ENCODE data around the gene CLDN11. TPM values are rescaled to one million over a fixed set of nuclear protein-coding genes. Genes with fewer than 3 reads are reported as not detected.

Gene CLDN11
- total RNA-seq, 2 experiments from 2014 or later, result 0.32 to 0.34 TPM

DNA sequence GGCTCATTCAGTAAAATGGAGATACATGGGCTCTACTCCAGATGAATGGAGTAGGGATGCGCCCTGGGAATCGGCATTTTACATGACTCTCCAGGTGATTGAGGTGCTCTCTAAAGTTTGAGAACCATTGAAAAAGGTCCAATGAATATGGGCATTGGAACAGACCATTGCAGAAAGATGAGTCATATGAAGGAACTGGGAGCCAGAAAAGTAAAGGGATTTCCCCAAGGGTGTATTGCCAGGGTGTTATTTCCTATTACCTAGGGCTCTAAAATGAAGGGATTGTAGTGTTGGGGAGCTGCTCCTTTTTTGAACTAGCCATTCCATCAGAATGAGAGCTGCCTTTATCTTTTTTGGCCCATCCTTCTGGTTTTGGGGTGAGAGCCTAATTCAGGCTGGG is 21.7 kb downstream of the CLDN11 start:
- H3K36me3 ChIP-seq (ENCODE audit: insufficient read depth, low read length), result no peaks in the 10 kb centered on the region
- ChIA-PET CTCF (ENCODE audit: unreplicated experiment) (no interaction called here), POLR2A (no interaction called here)
- no peak overlapping the region for H3K4me3 ChIP-seq (ENCODE audit: low read depth, low read length, poor library complexity, severe bottlenecking)
- no peaks in the 10 kb centered on the region for H3K4me1 ChIP-seq (ENCODE audit: insufficient read depth, low read length, poor library complexity, severe bottlenecking)
- H3K4me2 ChIP-seq (ENCODE audit: low read length), result no peak overlapping the region
- H2AFZ ChIP-seq (ENCODE audit: low read length), result no peak overlapping the region
- H4K20me1 ChIP-seq (ENCODE audit: insufficient read depth, low read length), result no peaks in the 10 kb centered on the region
- BruUV-seq (replicated peaks), result no TSS peak
- DNase-seq (ENCODE audit: low spot score), result no peak
- H3K9me2 ChIP-seq (ENCODE audit: insufficient read depth, low read length), result no peaks in the 10 kb centered on the region
- H3K79me2 ChIP-seq (ENCODE audit: insufficient read depth, low read depth, low read length), result no peaks in the 10 kb centered on the region
- no peaks in the 10 kb centered on the region for H3K9me3 ChIP-seq (ENCODE audit: low read length)
- intact Hi-C loops (cut with micrococcal nuclease; ENCODE audit: unreplicated experiment), result no loop called here
- H3K27ac ChIP-seq (ENCODE audit: low read depth, low read length, poor library complexity, severe bottlenecking), result no peak overlapping the region
- no peak for TF ChIP-seq EZH2phosphoT487 (IDR thresholded peaks at IDR 0.05; ENCODE audit: borderline replicate concordance, low read depth, low read length)
- TF ChIP-seq, protein P1, sequence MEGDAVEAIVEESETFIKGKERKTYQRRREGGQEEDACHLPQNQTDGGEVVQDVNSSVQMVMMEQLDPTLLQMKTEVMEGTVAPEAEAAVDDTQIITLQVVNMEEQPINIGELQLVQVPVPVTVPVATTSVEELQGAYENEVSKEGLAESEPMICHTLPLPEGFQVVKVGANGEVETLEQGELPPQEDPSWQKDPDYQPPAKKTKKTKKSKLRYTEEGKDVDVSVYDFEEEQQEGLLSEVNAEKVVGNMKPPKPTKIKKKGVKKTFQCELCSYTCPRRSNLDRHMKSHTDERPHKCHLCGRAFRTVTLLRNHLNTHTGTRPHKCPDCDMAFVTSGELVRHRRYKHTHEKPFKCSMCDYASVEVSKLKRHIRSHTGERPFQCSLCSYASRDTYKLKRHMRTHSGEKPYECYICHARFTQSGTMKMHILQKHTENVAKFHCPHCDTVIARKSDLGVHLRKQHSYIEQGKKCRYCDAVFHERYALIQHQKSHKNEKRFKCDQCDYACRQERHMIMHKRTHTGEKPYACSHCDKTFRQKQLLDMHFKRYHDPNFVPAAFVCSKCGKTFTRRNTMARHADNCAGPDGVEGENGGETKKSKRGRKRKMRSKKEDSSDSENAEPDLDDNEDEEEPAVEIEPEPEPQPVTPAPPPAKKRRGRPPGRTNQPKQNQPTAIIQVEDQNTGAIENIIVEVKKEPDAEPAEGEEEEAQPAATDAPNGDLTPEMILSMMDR (conservative IDR thresholded peaks at IDR 0.05; ENCODE audit: low read length), result no peak

DNA sequence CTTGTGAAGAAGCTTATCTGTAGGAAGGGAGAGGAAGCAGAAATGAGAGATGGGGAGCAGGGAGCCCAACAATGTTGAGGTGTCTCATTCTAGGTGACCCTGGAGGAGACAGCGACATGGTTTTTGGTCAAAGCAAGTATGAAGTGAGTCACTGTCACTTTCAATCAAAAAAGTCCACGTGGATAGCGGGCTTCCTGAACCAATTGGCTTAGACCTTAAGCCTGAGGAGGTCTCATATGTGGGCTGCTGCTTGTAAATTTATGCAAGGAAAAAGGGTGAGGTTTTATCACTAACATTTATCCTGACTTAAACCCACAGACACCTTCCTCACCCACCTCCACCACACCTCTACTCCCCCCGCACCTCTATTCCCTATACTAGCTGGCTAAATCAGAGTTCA is 22.7 kb downstream of the CLDN11 start:
- no peaks in the 10 kb centered on the region for H4K20me1 ChIP-seq (ENCODE audit: insufficient read depth, low read length)
- H3K36me3 ChIP-seq (ENCODE audit: insufficient read depth, low read length), result no peaks in the 10 kb centered on the region
- H3K4me2 ChIP-seq (ENCODE audit: low read length), result no peak overlapping the region
- DNase-seq (ENCODE audit: low spot score), result no peak
- H3K79me2 ChIP-seq (ENCODE audit: insufficient read depth, low read depth, low read length), result no peaks in the 10 kb centered on the region
- H3K4me1 ChIP-seq (ENCODE audit: insufficient read depth, low read length, poor library complexity, severe bottlenecking), result no peaks in the 10 kb centered on the region
- no peak overlapping the region for H2AFZ ChIP-seq (ENCODE audit: low read length)
- ChIA-PET CTCF (ENCODE audit: unreplicated experiment) (no interaction called here), POLR2A (no interaction called here)
- intact Hi-C loops (cut with micrococcal nuclease; ENCODE audit: unreplicated experiment), result no loop called here
- BruUV-seq (replicated peaks), result no TSS peak
- no peak overlapping the region for H3K27ac ChIP-seq (ENCODE audit: low read depth, low read length, poor library complexity, severe bottlenecking)
- TF ChIP-seq, protein P1 (conservative IDR thresholded peaks at IDR 0.05; ENCODE audit: low read length), result no peak
- TF ChIP-seq EZH2phosphoT487 (IDR thresholded peaks at IDR 0.05; ENCODE audit: borderline replicate concordance, low read depth, low read length), result no peak
- no peaks in the 10 kb centered on the region for H3K9me2 ChIP-seq (ENCODE audit: insufficient read depth, low read length)
- no peak overlapping the region for H3K4me3 ChIP-seq (ENCODE audit: low read depth, low read length, poor library complexity, severe bottlenecking)
- H3K9me3 ChIP-seq (ENCODE audit: low read length), result no peaks in the 10 kb centered on the region

DNA sequence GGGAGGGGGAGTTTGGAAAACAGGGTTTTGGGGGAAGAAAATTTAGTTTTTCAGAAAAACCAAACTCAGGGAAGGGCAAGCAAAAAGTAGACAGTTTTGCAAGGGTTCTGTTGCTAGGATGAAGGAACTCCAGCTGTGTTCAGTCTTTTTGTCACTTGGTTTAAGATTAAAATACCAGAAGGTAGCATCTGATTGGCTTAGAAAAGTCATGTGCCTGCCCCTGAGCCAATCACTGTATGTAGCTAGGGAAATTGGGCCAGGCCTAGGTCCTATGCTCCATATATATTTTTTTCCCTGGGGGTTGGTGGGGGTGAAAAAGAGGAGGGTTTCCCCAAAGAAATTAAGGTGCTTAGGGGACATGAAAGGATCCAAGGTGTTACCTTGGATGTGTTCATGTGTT is 24.3 kb downstream of the CLDN11 start:
- H2AFZ ChIP-seq (ENCODE audit: low read length), result no peak overlapping the region
- no peak overlapping the region for H3K27ac ChIP-seq (ENCODE audit: low read depth, low read length, poor library complexity, severe bottlenecking)
- no peak overlapping the region for H3K4me2 ChIP-seq (ENCODE audit: low read length)
- no peaks in the 10 kb centered on the region for H3K36me3 ChIP-seq (ENCODE audit: insufficient read depth, low read length)
- no peak overlapping the region for H3K4me3 ChIP-seq (ENCODE audit: low read depth, low read length, poor library complexity, severe bottlenecking)
- H3K9me3 ChIP-seq (ENCODE audit: low read length), result no peaks in the 10 kb centered on the region
- POLR2A ChIA-PET, result interaction anchor here (0.5 to 0.8 kb wide), 4 partner anchors 36 to 129 kb away, joined by 3 to 7 read pairs (median 3); no protein-coding TSS in a partner anchor
- no peak for TF ChIP-seq EZH2phosphoT487 (IDR thresholded peaks at IDR 0.05; ENCODE audit: borderline replicate concordance, low read depth, low read length)
- TF ChIP-seq, protein P1 (conservative IDR thresholded peaks at IDR 0.05; ENCODE audit: low read length), result no peak
- no peaks in the 10 kb centered on the region for H3K9me2 ChIP-seq (ENCODE audit: insufficient read depth, low read length)
- DNase-seq (ENCODE audit: low spot score), result no peak
- no TSS peak for BruUV-seq (replicated peaks)
- H3K79me2 ChIP-seq (ENCODE audit: insufficient read depth, low read depth, low read length), result no peaks in the 10 kb centered on the region
- no peaks in the 10 kb centered on the region for H4K20me1 ChIP-seq (ENCODE audit: insufficient read depth, low read length)
- intact Hi-C loops (cut with micrococcal nuclease; ENCODE audit: unreplicated experiment), result no loop called here
- H3K4me1 ChIP-seq (ENCODE audit: insufficient read depth, low read length, poor library complexity, severe bottlenecking), result no peaks in the 10 kb centered on the region
- CTCF ChIA-PET (ENCODE audit: unreplicated experiment), result no interaction called here

Data from OCI-LY7 (cell line).